Measurements from ENCODE around the gene KIF6.

The KIF6 gene

GRCh38 chr6:39563566-39564311, 161.5 kb downstream of the KIF6 start:
- TF ChIP-seq, protein P1, sequence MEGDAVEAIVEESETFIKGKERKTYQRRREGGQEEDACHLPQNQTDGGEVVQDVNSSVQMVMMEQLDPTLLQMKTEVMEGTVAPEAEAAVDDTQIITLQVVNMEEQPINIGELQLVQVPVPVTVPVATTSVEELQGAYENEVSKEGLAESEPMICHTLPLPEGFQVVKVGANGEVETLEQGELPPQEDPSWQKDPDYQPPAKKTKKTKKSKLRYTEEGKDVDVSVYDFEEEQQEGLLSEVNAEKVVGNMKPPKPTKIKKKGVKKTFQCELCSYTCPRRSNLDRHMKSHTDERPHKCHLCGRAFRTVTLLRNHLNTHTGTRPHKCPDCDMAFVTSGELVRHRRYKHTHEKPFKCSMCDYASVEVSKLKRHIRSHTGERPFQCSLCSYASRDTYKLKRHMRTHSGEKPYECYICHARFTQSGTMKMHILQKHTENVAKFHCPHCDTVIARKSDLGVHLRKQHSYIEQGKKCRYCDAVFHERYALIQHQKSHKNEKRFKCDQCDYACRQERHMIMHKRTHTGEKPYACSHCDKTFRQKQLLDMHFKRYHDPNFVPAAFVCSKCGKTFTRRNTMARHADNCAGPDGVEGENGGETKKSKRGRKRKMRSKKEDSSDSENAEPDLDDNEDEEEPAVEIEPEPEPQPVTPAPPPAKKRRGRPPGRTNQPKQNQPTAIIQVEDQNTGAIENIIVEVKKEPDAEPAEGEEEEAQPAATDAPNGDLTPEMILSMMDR (IDR thresholded peaks at IDR 0.05; ENCODE audit: low read depth, low read length), result no peak
- no peak overlapping the region for H3K4me3 ChIP-seq (ENCODE audit: low read depth, low read length)

GRCh38 chr6:39561536-39562266, 163.5 kb downstream of the KIF6 start:
- H3K4me3 ChIP-seq (ENCODE audit: low read depth, low read length), result no peak overlapping the region
- TF ChIP-seq, protein P1 (IDR thresholded peaks at IDR 0.05; ENCODE audit: low read depth, low read length), result no peak

GRCh38 chr6:39560915-39561314, 164.3 kb downstream of the KIF6 start:
- H3K4me3 ChIP-seq (ENCODE audit: low read depth, low read length), result no peak overlapping the region
- TF ChIP-seq, protein P1 (IDR thresholded peaks at IDR 0.05; ENCODE audit: low read depth, low read length), result no peak

DNA sequence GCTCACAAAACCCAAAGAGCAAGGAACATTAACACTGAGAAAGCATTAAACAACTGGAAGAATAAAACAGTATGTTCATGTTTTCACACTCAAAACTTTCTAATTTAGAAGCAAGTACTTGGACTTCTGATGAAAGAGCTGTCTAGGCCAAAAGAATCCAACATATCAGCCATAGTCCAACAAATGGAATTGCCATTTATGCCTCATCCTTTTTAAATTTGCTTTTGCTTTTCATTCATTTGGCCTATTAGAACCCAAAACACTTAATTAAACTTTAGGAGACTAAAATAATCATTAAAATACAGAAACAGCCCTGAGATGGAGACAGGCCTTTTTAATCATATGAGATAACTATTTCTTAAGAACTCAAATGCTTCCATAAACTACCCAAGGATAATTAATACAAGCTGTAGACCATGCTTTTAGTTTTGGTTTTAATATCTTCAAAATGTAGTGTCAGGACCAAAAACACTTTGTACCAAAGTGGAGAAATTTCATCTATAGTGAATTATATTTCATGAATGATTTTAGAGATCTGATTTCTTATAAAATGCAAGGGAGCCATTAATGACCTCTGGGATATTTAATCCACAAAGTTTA, 166.5 kb downstream of the KIF6 start:
- TF ChIP-seq, protein P1 (IDR thresholded peaks at IDR 0.05; ENCODE audit: low read depth, low read length), result no peak

DNA sequence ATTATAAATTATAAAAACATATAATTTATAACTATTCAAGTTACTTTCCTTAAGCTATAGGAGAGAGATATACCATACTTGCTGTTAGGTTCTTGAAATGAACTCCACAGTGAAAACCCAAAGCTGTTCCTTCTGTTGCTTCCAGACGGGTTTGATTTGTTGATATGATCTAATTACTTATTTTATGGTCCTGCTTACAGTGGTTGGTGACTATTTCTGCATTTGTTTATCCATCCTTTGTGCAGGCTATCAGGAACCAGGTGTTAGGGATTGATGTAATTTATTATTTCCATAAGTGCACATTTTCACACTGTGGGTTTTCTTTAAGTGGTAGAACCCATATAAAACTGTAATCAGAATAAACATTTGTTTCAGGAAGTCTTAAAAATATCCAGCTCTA, 167.1 kb downstream of the KIF6 start:
- no peak overlapping the region for H3K4me3 ChIP-seq (ENCODE audit: low read depth, low read length)
- TF ChIP-seq, protein P1 (IDR thresholded peaks at IDR 0.05; ENCODE audit: low read depth, low read length), result no peak

More for the DNA sequence above, 166.5 kb downstream of the KIF6 start:
- H3K4me3 ChIP-seq (ENCODE audit: low read depth, low read length), result no peak overlapping the region

GRCh38 chr6:39555136-39555535, 170.1 kb downstream of the KIF6 start:
- TF ChIP-seq, protein P1 (IDR thresholded peaks at IDR 0.05; ENCODE audit: low read depth, low read length), result no peak
- no peak overlapping the region for H3K4me3 ChIP-seq (ENCODE audit: low read depth, low read length)

Measured in WI38 (cell line).